T-cell (primary cell): ENCODE results near the gene PPP1R15B. TPM values are rescaled to one million over a fixed set of nuclear protein-coding genes. Genes with fewer than 3 reads are reported as not detected.
A peak's percentile ranks its signal among the peaks of the same experiment; 100 is the strongest.

Source experiments
- ATAC-seq, 4 experiments: fragments of 200-7000 bp in 3 of 4; fragments of 150-1000 bp in 1 of 4; cut with Tn5 transposase; replicated peaks in 1 of 4; 1 replicate in 3 of 4; 2 replicates in 1 of 4; pipeline ENCODE4 v1.10.0; 2021; ENCODE audit warnings: moderate library complexity in 3 of 4, mild to moderate bottlenecking in 2 of 4, moderate number of reproducible peaks in 1 of 4
- CTCF ChIA-PET, 2 donors: fragments of 300-600 bp; sonication (Branson Sonifier 250); formaldehyde crosslinking; loops; one replicate each; lab custom pipeline; 2022; ENCODE audit warnings: antibody characterized with exemption in 2 of 2; lab: Charles Lee
- POLR2A ChIA-PET, 2 donors: fragments of 300-600 bp; sonication (Branson Sonifier 250); formaldehyde crosslinking; loops; one replicate each; lab custom pipeline; 2022; ENCODE audit warnings: antibody characterized with exemption in 2 of 2; lab: Charles Lee
- DNase-seq, 35 experiments: peaks; one replicate each; pipeline versions ENCODE4 v3.0.0 to v3.0.0-alpha.2; 2013 to 2023
- H3K27ac ChIP-seq: one replicate; pipeline ENCODE4 v1.5.1; 2013; ENCODE audit warnings: low read length
- H3K27me3 ChIP-seq, 2 experiments: replicated peaks in 1 of 2; 1 replicate in 1 of 2; 2 replicates in 1 of 2; pipeline versions ENCODE4 v1.6.1 to v1.7.0; 2013; ENCODE audit warnings: low read length in 1 of 2, mixed read lengths in 1 of 2; ENCODE audit not compliant: control insufficient read depth in 2 of 2, insufficient read depth in 2 of 2; ENCODE audit errors: extremely low read depth in 1 of 2
- H3K36me3 ChIP-seq, 2 donors: 1 replicate in 1 of 2; 2 replicates in 1 of 2; pipeline versions ENCODE4 v1.6.1 to v1.7.0; 2013; ENCODE audit warnings: low read length in 1 of 2; ENCODE audit not compliant: control insufficient read depth in 2 of 2, insufficient read depth in 1 of 2; ENCODE audit errors: extremely low read depth in 1 of 2
- H3K4me1 ChIP-seq, 2 experiments: 1 replicate in 1 of 2; 2 replicates in 1 of 2; pipeline versions ENCODE4 v1.6.1 to v1.7.0; 2013; ENCODE audit warnings: low read length in 2 of 2, mixed read lengths in 1 of 2; ENCODE audit not compliant: insufficient read depth in 2 of 2, control insufficient read depth in 1 of 2; ENCODE audit errors: extremely low read depth in 1 of 2
- H3K4me3 ChIP-seq, 2 donors: 1 replicate in 1 of 2; 2 replicates in 1 of 2; pipeline versions ENCODE4 v1.5.1 to v1.7.0; 2013; ENCODE audit warnings: mild to moderate bottlenecking in 2 of 2, low read length in 1 of 2, moderate library complexity in 1 of 2; ENCODE audit not compliant: control insufficient read depth in 1 of 2; ENCODE audit errors: extremely low read depth in 1 of 2
- H3K9me3 ChIP-seq: 2 replicates; pipeline ENCODE4 v1.7.0; 2013
- H3K27ac Mint-ChIP-seq, 2 donors: one replicate each; pipeline ENCODE4 v1.8.0; 2020 to 2021; ENCODE audit warnings: mild to moderate bottlenecking in 2 of 2, mixed read lengths in 2 of 2
- H3K27me3 Mint-ChIP-seq, 2 donors: one replicate each; pipeline ENCODE4 v1.8.0; 2021 to 2022; ENCODE audit warnings: mixed read lengths in 2 of 2
- H3K36me3 Mint-ChIP-seq: one replicate; pipeline ENCODE4 v1.8.0; 2021; ENCODE audit warnings: mixed read lengths
- H3K4me1 Mint-ChIP-seq, 3 donors: one replicate each; pipeline ENCODE4 v1.8.0; 2020 to 2022; ENCODE audit warnings: mixed read lengths in 3 of 3, mild to moderate bottlenecking in 1 of 3
- H3K4me3 Mint-ChIP-seq, 3 donors: one replicate each; pipeline ENCODE4 v1.8.0; 2020 to 2022; ENCODE audit warnings: mild to moderate bottlenecking in 3 of 3, mixed read lengths in 3 of 3, moderate library complexity in 3 of 3
- H3K9me3 Mint-ChIP-seq, 3 donors: one replicate each; pipeline ENCODE4 v1.8.0; 2020 to 2022; ENCODE audit warnings: mixed read lengths in 3 of 3
- WGBS: methylation state at CpG from one replicate; pipeline ENCODE4 v1.1.5; 2013; ENCODE audit warnings: missing lambda C conversion rate; ENCODE audit not compliant: insufficient coverage; 5-methylcytosine and 5-hydroxymethylcytosine counted together
- total RNA-seq, 35 experiments: library from RNA in 6 of 35; stranded (reverse) in 6 of 35; fragments of 120-200 nt in 1 of 35; gene quantifications; one replicate each; pipeline versions ENCODE4 v1.2.1 to v1.2.4 and lab custom pipeline; 2013 to 2026

PPP1R15B gene
- total RNA-seq, 5 donors from 2014 or later (not counting 1 experiment from before 2014, with no cell fraction given), result 67.9 to 151 (median 70.6) TPM

- CTCF ChIA-PET, result interaction anchor here in 1 of 2 donors (0.7 kb wide), 2 partner anchors 124 to 131 kb away, joined by 3 to 6 read pairs; no protein-coding TSS in a partner anchor
- Mint-ChIP-seq H3K27ac (no peak overlapping the region), H3K9me3 (no peaks in the 10 kb centered on the region), H3K36me3 (no peaks in the 10 kb centered on the region), H3K27me3 (peaks cover 0 to 3% of the 10 kb centered on the region in 2 donors), H3K4me1 (peaks cover 0 to 7% (median 4%) of the 10 kb centered on the region in 3 donors), H3K4me3 (no peak overlapping the region)
- Histone ChIP-seq H3K36me3 (no peaks in the 10 kb centered on the region), H3K9me3 (no peaks in the 10 kb centered on the region), H3K4me1 (no peaks in the 10 kb centered on the region), H3K4me3 (no peak overlapping the region), H3K27me3 (peaks cover 0 to 21% of the 10 kb centered on the region in 2 experiments), H3K27ac (no peak overlapping the region)
- no peak for ATAC-seq
- WGBS, result 100% methylated on average over 3 of the region's 10 CpGs
- POLR2A ChIA-PET, result interaction anchor here in 1 of 2 donors (0.6 kb wide), 1 partner anchor 36 kb away, joined by 3 read pairs; no protein-coding TSS in a partner anchor
- DNase-seq, result no peak
Measured at GRCh38 chr1:204370176-204370575, 41.4 kb downstream of the PPP1R15B start.

GRCh38 chr1:204368996-204369726 lies 42.5 kb downstream of the PPP1R15B start:
- ATAC-seq, result peak in 1 of 4 experiments; percentile 35
- no peak overlapping the region for H3K27ac ChIP-seq
- ChIA-PET CTCF (no interaction called here), POLR2A (no interaction called here)
- no peak overlapping the region for H3K4me3 ChIP-seq
- DNase-seq, result no peak
- H3K36me3 ChIP-seq, result no peaks in the 10 kb centered on the region
- no peak overlapping the region for H3K27ac Mint-ChIP-seq
- no peak overlapping the region for H3K4me3 Mint-ChIP-seq
- peaks cover 0 to 2% of the 10 kb centered on the region in 2 experiments for H3K4me1 ChIP-seq
- peaks cover 0 to 16% of the 10 kb centered on the region in 2 experiments for H3K27me3 ChIP-seq
- no peaks in the 10 kb centered on the region for H3K9me3 Mint-ChIP-seq
- H3K4me1 Mint-ChIP-seq, result peaks cover under 1 to 7% (median 4%) of the 10 kb centered on the region in 3 donors
- no peaks in the 10 kb centered on the region for H3K9me3 ChIP-seq
- H3K36me3 Mint-ChIP-seq, result no peaks in the 10 kb centered on the region
- peaks cover 0 to 4% of the 10 kb centered on the region in 2 donors for H3K27me3 Mint-ChIP-seq
- 56% methylated on average over 5 of the region's 13 CpGs for WGBS

GRCh38 chr1:204367956-204368355 lies 43.7 kb downstream of the PPP1R15B start:
- no peak for DNase-seq
- peaks cover 0 to 4% of the 10 kb centered on the region in 2 donors for H3K27me3 Mint-ChIP-seq
- peaks cover 10 to 17% (median 12%) of the 10 kb centered on the region in 3 donors for H3K4me1 Mint-ChIP-seq
- WGBS, result 86% methylated on average over 7 of the region's 10 CpGs
- Histone ChIP-seq H3K9me3 (no peaks in the 10 kb centered on the region), H3K27ac (no peak overlapping the region), H3K4me1 (peaks cover 0 to 13% of the 10 kb centered on the region in 2 experiments), H3K27me3 (peaks cover 0 to 20% of the 10 kb centered on the region in 2 experiments), H3K4me3 (no peak overlapping the region), H3K36me3 (no peaks in the 10 kb centered on the region)
- H3K4me3 Mint-ChIP-seq, result no peak overlapping the region
- CTCF ChIA-PET, result no interaction called here
- no peak overlapping the region for H3K27ac Mint-ChIP-seq
- H3K36me3 Mint-ChIP-seq, result no peaks in the 10 kb centered on the region
- no peaks in the 10 kb centered on the region for H3K9me3 Mint-ChIP-seq
- no peak for ATAC-seq
- POLR2A ChIA-PET, result interaction anchor here in 1 of 2 donors (0.6 kb wide), 1 partner anchor 184 kb away, joined by 5 read pairs; no protein-coding TSS in a partner anchor

- ATAC-seq (no peak), DNase-seq (no peak)
- no peak overlapping the region for H3K27ac ChIP-seq
- no peak overlapping the region for H3K27ac Mint-ChIP-seq
- H3K4me3 Mint-ChIP-seq, result no peak overlapping the region
- WGBS, result 71% methylated on average over 13 of the region's 16 CpGs
- no peaks in the 10 kb centered on the region for H3K9me3 ChIP-seq
- H3K36me3 Mint-ChIP-seq, result no peaks in the 10 kb centered on the region
- peaks cover 0 to 4% of the 10 kb centered on the region in 2 donors for H3K27me3 Mint-ChIP-seq
- ChIA-PET CTCF (interaction anchor here in 1 of 2 donors (0.5 to 0.6 kb wide), 2 partner anchors 29 to 186 kb away, joined by 4 to 6 read pairs; no protein-coding TSS in a partner anchor), POLR2A (interaction anchor here in 1 of 2 donors (0.6 kb wide), 1 partner anchor 184 kb away, joined by 5 read pairs; no protein-coding TSS in a partner anchor)
- peaks cover 0 to 17% of the 10 kb centered on the region in 2 experiments for H3K4me1 ChIP-seq
- peaks cover 12 to 21% (median 12%) of the 10 kb centered on the region in 3 donors for H3K4me1 Mint-ChIP-seq
- peaks cover 0 to 20% of the 10 kb centered on the region in 2 experiments for H3K27me3 ChIP-seq
- H3K9me3 Mint-ChIP-seq, result no peaks in the 10 kb centered on the region
- H3K4me3 ChIP-seq, result no peak overlapping the region
- no peaks in the 10 kb centered on the region for H3K36me3 ChIP-seq
Measured at GRCh38 chr1:204367193-204367858, 44.3 kb downstream of the PPP1R15B start.

GRCh38 chr1:204366759-204367158 lies 44.9 kb downstream of the PPP1R15B start:
- Histone ChIP-seq H3K4me3 (no peak overlapping the region), H3K27ac (no peak overlapping the region), H3K36me3 (no peaks in the 10 kb centered on the region), H3K9me3 (no peaks in the 10 kb centered on the region), H3K27me3 (peaks cover 0 to 20% of the 10 kb centered on the region in 2 experiments), H3K4me1 (peaks cover 0 to 17% of the 10 kb centered on the region in 2 experiments)
- Mint-ChIP-seq H3K36me3 (no peaks in the 10 kb centered on the region), H3K27me3 (peaks cover 0 to 4% of the 10 kb centered on the region in 2 donors), H3K9me3 (no peaks in the 10 kb centered on the region), H3K4me1 (peaks cover 12 to 21% (median 12%) of the 10 kb centered on the region in 3 donors), H3K27ac (no peak overlapping the region), H3K4me3 (no peak overlapping the region)
- CTCF ChIA-PET, result interaction anchor here in 1 of 2 donors (0.5 to 0.6 kb wide), 2 partner anchors 29 to 186 kb away, joined by 4 to 6 read pairs; no protein-coding TSS in a partner anchor
- WGBS, result 91% methylated on average over 6 of the region's 7 CpGs
- DNase-seq (no peak), ATAC-seq (no peak)
- POLR2A ChIA-PET, result no interaction called here
